H1 (cell line): ENCODE data around the gene UBAP2. TPM values are rescaled to one million over a fixed set of nuclear protein-coding genes. Genes with fewer than 3 reads are reported as not detected.

Experiments used
- CTCF ChIA-PET: fragments of 300-600 bp; sonication (Branson Sonifier 250); formaldehyde crosslinking; loops from one replicate; lab custom pipeline; 2021; ENCODE audit not compliant: partially characterized antibody; lab: Charles Lee
- POLR2A ChIA-PET: fragments of 300-600 bp; sonication (Branson Sonifier 250); formaldehyde crosslinking; loops from one replicate; lab custom pipeline; 2021; ENCODE audit warnings: inconsistent platforms; ENCODE audit not compliant: partially characterized antibody; lab: Charles Lee
- DNase-seq, 2 experiments: peaks; one replicate each; pipeline versions ENCODE4 v3.0.0 to v3.0.0-alpha.2; 2010 to 2022; ENCODE audit warnings: low spot score in 2 of 2, low read depth in 1 of 2, mixed read lengths in 1 of 2
- FAIRE-seq: peaks from 2 replicates; lab custom pipeline; 2011; peaks lifted over from hg19 to GRCh38; lab: Jason Lieb, UNC
- H2AFZ ChIP-seq: 2 replicates; pipeline ENCODE4 v1.8.1; 2012; ENCODE audit warnings: low read length, inconsistent platforms
- H2AK5ac ChIP-seq: 2 replicates; pipeline ENCODE4 v1.6.1; 2013; ENCODE audit warnings: low read depth, low read length
- H2BK120ac ChIP-seq: replicated peaks from 2 replicates; pipeline ENCODE3; 2013; ENCODE audit warnings: low read depth, low read length, inconsistent platforms
- H2BK12ac ChIP-seq: 2 replicates; pipeline ENCODE4 v1.6.1; 2013; ENCODE audit warnings: low read depth, low read length
- H2BK15ac ChIP-seq: 2 replicates; pipeline ENCODE4 v1.6.1; 2013; ENCODE audit warnings: low read length
- H2BK20ac ChIP-seq: 2 replicates; pipeline ENCODE4 v1.6.1; 2013; ENCODE audit warnings: low read length
- H2BK5ac ChIP-seq: 2 replicates; pipeline ENCODE4 v1.6.1; 2013; ENCODE audit warnings: low read depth, low read length
- H3K14ac ChIP-seq: 2 replicates; pipeline ENCODE4 v1.6.1; 2013; ENCODE audit warnings: inconsistent platforms; ENCODE audit not compliant: insufficient read length
- H3K18ac ChIP-seq: 2 replicates; pipeline ENCODE4 v1.6.1; 2013; ENCODE audit warnings: low read length; ENCODE audit errors: extremely low read depth
- H3K23ac ChIP-seq: 2 replicates; pipeline ENCODE4 v1.6.1; 2013; ENCODE audit warnings: inconsistent platforms; ENCODE audit not compliant: insufficient read length
- H3K23me2 ChIP-seq: 2 replicates; pipeline ENCODE4 v1.6.1; 2013; ENCODE audit warnings: low read depth, low read length
- H3K27ac ChIP-seq: 2 replicates; pipeline ENCODE4 v1.6.1; 2011; ENCODE audit warnings: low read depth, low read length, inconsistent platforms
- H3K27me3 ChIP-seq, 4 experiments: replicated peaks in 1 of 4; 1 replicate in 1 of 4; 2 replicates in 3 of 4; pipeline versions ENCODE4 v1.6.1 to v1.8.1; 2011 to 2013; ENCODE audit warnings: low read length in 3 of 4, mild to moderate bottlenecking in 3 of 4, inconsistent platforms in 2 of 4, mixed read lengths in 2 of 4, moderate library complexity in 1 of 4; ENCODE audit not compliant: control insufficient read depth in 3 of 4, insufficient read depth in 3 of 4; ENCODE audit errors: extremely low read depth in 1 of 4
- H3K36me3 ChIP-seq, 4 experiments: 2 replicates each; pipeline versions ENCODE4 v1.6.1 to v1.8.1; 2011 to 2013; ENCODE audit warnings: mild to moderate bottlenecking in 4 of 4, low read length in 3 of 4, moderate library complexity in 2 of 4, control low read depth in 1 of 4, inconsistent platforms in 1 of 4; ENCODE audit not compliant: insufficient read depth in 4 of 4, control insufficient read depth in 2 of 4
- H3K4ac ChIP-seq: replicated peaks from 2 replicates; pipeline ENCODE3; 2013; ENCODE audit warnings: low read length, low read depth, mixed read lengths, inconsistent platforms; ENCODE audit not compliant: insufficient read length
- H3K4me1 ChIP-seq, 4 experiments: replicated peaks in 1 of 4; 1 replicate in 1 of 4; 2 replicates in 3 of 4; pipeline versions ENCODE4 v1.6.1 to v1.8.1; 2011 to 2013; ENCODE audit warnings: low read length in 3 of 4, inconsistent platforms in 2 of 4, mixed read lengths in 1 of 4; ENCODE audit not compliant: insufficient read depth in 4 of 4, control insufficient read depth in 3 of 4
- H3K4me2 ChIP-seq, 2 experiments: 2 replicates each; pipeline versions ENCODE4 v1.6.1 to v1.8.1; 2011 to 2013; ENCODE audit warnings: low read depth in 2 of 2, low read length in 2 of 2, control low read depth in 1 of 2, inconsistent platforms in 1 of 2, mild to moderate bottlenecking in 1 of 2; ENCODE audit not compliant: insufficient read depth in 1 of 2
- H3K4me3 ChIP-seq, 4 experiments: fragments of 200-600, 300-600 bp in 1 of 4; sonication (generic), shearing (Covaris generic), sonication (Bioruptor Twin) in 1 of 4; 2 replicates each; pipeline versions ENCODE4 v1.5.1 to v1.8.1; 2011 to 2016; ENCODE audit warnings: low read length in 4 of 4, low read depth in 3 of 4, control low read depth in 2 of 4, inconsistent platforms in 2 of 4, mild to moderate bottlenecking in 2 of 4, mixed read lengths in 1 of 4, moderate library complexity in 1 of 4; ENCODE audit not compliant: insufficient read depth in 2 of 4; ENCODE audit errors: extremely low read depth in 1 of 4
- H3K56ac ChIP-seq: replicated peaks from 2 replicates; pipeline ENCODE3; 2013; ENCODE audit warnings: low read depth, mild to moderate bottlenecking, mixed read lengths, low read length, inconsistent platforms; ENCODE audit not compliant: insufficient read length
- H3K79me1 ChIP-seq: 2 replicates; pipeline ENCODE4 v1.6.1; 2013; ENCODE audit warnings: low read depth, low read length, control low read depth
- H3K79me2 ChIP-seq, 2 experiments: 2 replicates each; pipeline versions ENCODE4 v1.6.1 to v1.8.1; 2012 to 2013; ENCODE audit warnings: low read length in 2 of 2, mild to moderate bottlenecking in 2 of 2, inconsistent platforms in 1 of 2; ENCODE audit not compliant: insufficient read depth in 2 of 2, control insufficient read depth in 1 of 2
- H3K9ac ChIP-seq, 4 experiments: replicated peaks in 1 of 4; 1 replicate in 1 of 4; 2 replicates in 3 of 4; pipeline versions ENCODE4 v1.6.1 to v1.8.1; 2011 to 2013; ENCODE audit warnings: low read depth in 3 of 4, low read length in 3 of 4, control low read depth in 2 of 4, mild to moderate bottlenecking in 2 of 4, moderate library complexity in 2 of 4, inconsistent platforms in 1 of 4; ENCODE audit errors: extremely low read depth in 1 of 4
- H3K9me3 ChIP-seq, 2 experiments: 2 replicates each; pipeline versions ENCODE4 v1.6.1 to v1.8.1; 2012 to 2013; ENCODE audit warnings: mild to moderate bottlenecking in 2 of 2, moderate library complexity in 2 of 2, control low read depth in 1 of 2, inconsistent platforms in 1 of 2, low read depth in 1 of 2, low read length in 1 of 2, mixed read lengths in 1 of 2; ENCODE audit not compliant: insufficient read depth in 2 of 2
- H4K20me1 ChIP-seq, 2 experiments: replicated peaks in 1 of 2; 2 replicates each; pipeline versions ENCODE3 to v1.8.1; 2011 to 2013; ENCODE audit warnings: inconsistent platforms in 2 of 2, low read length in 2 of 2, mild to moderate bottlenecking in 1 of 2; ENCODE audit not compliant: insufficient read depth in 2 of 2, control insufficient read depth in 1 of 2
- H4K5ac ChIP-seq: 2 replicates; pipeline ENCODE4 v1.6.1; 2013; ENCODE audit warnings: low read length, low read depth, mixed read lengths, inconsistent platforms; ENCODE audit not compliant: insufficient read length
- H4K8ac ChIP-seq: 2 replicates; pipeline ENCODE4 v1.8.0; 2013; ENCODE audit warnings: mild to moderate bottlenecking, moderate library complexity, low read length, inconsistent platforms; ENCODE audit not compliant: insufficient read depth; ENCODE audit errors: extremely low read depth
- H4K91ac ChIP-seq: replicated peaks from 2 replicates; pipeline ENCODE3; 2013; ENCODE audit warnings: low read length, mixed read lengths, inconsistent platforms; ENCODE audit not compliant: insufficient read length
- CTBP2 ChIP-seq: IDR thresholded peaks from 2 replicates; pipeline ENCODE4 v1.7.0; 2011; ENCODE audit warnings: borderline replicate concordance, mild to moderate bottlenecking, moderate library complexity, mixed read lengths, low read length; ENCODE audit not compliant: insufficient read depth, insufficient read length
- RAD21 ChIP-seq, 2 experiments: IDR thresholded peaks in 1 of 2; conservative IDR thresholded peaks in 1 of 2; 2 replicates each; pipeline ENCODE4 v1.6.1; 2011; ENCODE audit warnings: low read depth in 2 of 2, low read length in 2 of 2, improper control_type of control experiment in 1 of 2, inconsistent platforms in 1 of 2, mild to moderate bottlenecking in 1 of 2, moderate library complexity in 1 of 2
- WGBS, 2 experiments: shearing (Covaris generic) in 1 of 2; methylation state at CpG; one replicate each; pipeline versions ENCODE4 v1.1.6 to v1.1.7; 2013 to 2015; ENCODE audit warnings: low lambda C conversion rate in 2 of 2, mixed read lengths in 2 of 2, inconsistent platforms in 1 of 2, low coverage in 1 of 2, missing lambda C conversion rate in 1 of 2; ENCODE audit not compliant: insufficient replicate concordance in 2 of 2, insufficient coverage in 1 of 2, insufficient read length in 1 of 2; ENCODE audit errors: extremely low coverage in 1 of 2, missing lambda C conversion rate in 1 of 2; 5-methylcytosine and 5-hydroxymethylcytosine counted together
- polyA plus RNA-seq, 7 experiments: library from polyadenylated mRNA; depleted of rRNA in 3 of 7; stranded (reverse) in 5 of 7; unstranded in 2 of 7; fragments of >200 nt in 5 of 7; fragments of 200-250 nt in 2 of 7; gene quantifications; 1 replicate in 5 of 7; 2 replicates in 1 of 7; 4 replicates in 1 of 7; pipeline versions ENCODE4 v1.2.1 to v1.2.3, GENCODE V29; 2011 to 2013; ENCODE audit warnings: missing spikeins in 2 of 7, mixed read lengths in 2 of 7
- total RNA-seq: library from RNA; stranded (reverse); fragmentation: NEBNext Ultra II Directional; extraction: Animal tissue kit (Norgen Biotek cat#: 25700); gene quantifications from 2 replicates; pipeline ENCODE4 v1.2.1, GENCODE V29; 2021

Gene UBAP2
- total and polyA plus RNA-seq, 2 of the 8 experiments (the other 6 are each of a cell fraction or from before 2014, with no cell fraction given), result 75.0 to 81.4 TPM

DNA sequence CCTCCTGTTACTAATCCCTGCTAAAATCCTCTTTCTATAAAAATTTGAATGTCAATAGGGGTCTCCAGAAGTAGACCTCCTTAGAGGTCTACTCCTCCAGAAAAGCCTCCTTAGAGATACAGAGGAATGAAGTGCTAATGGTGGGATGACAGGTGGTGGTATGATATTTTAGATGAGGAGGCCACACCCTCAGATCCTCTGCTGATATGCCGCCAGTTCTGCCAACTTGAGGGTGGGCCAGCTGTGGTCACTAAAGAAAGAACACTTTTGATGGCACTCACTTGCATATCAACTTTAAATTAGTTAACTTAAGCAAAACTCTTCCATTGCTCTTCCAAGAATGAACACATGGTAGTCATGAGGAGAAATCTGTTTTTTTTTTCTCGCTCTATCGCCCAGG is 16.9 kb upstream of the UBAP2 start:
- H3K23me2 ChIP-seq, result no peaks in the 10 kb centered on the region
- no peaks in the 10 kb centered on the region for H3K79me2 ChIP-seq
- H3K4me3 ChIP-seq, result no peak overlapping the region
- WGBS, 2 experiments, result 90% methylated on average over 3 of the region's 3 CpGs; no CpG with 5 or more reads in 1 of the 2 experiments
- H2BK5ac ChIP-seq, result no peak overlapping the region
- H2AK5ac ChIP-seq, result no peak overlapping the region
- no peak overlapping the region for H3K18ac ChIP-seq
- H3K27ac ChIP-seq, result no peak overlapping the region
- no peak overlapping the region for H3K9ac ChIP-seq
- H3K9me3 ChIP-seq, result no peaks in the 10 kb centered on the region
- no peak overlapping the region for H3K23ac ChIP-seq
- TF ChIP-seq RAD21 (IDR thresholded peaks at IDR 0.05 in 1 of 2, conservative IDR thresholded peaks at IDR 0.05 in 1 of 2; ENCODE audit: low read depth in 2 of 2, low read length in 2 of 2) (no peak), CTBP2 (no peak)
- no peak overlapping the region for H2BK120ac ChIP-seq
- no peak overlapping the region for H3K4ac ChIP-seq
- no peaks in the 10 kb centered on the region for H3K4me1 ChIP-seq
- no peak overlapping the region for H3K4me2 ChIP-seq
- no peak overlapping the region for H2AFZ ChIP-seq
- H3K27me3 ChIP-seq, result no peaks in the 10 kb centered on the region
- POLR2A ChIA-PET, result interaction anchor here (0.7 to 5.1 kb wide), 3 partner anchors 16 to 340 kb away, joined by 4 to 24 read pairs (median 7); partner anchors contain the start of gene UBAP2
- H3K14ac ChIP-seq, result no peak overlapping the region
- no peak overlapping the region for H4K5ac ChIP-seq
- DNase-seq (no peak), FAIRE-seq (no peak)
- H4K91ac ChIP-seq, result no peak overlapping the region
- H2BK12ac ChIP-seq, result no peak overlapping the region
- CTCF ChIA-PET, result interaction anchor here (0.6 to 0.9 kb wide), 3 partner anchors 29 to 139 kb away, joined by 3 to 4 read pairs (median 3); no protein-coding TSS in a partner anchor
- no peak overlapping the region for H2BK20ac ChIP-seq
- H2BK15ac ChIP-seq, result no peak overlapping the region
- no peaks in the 10 kb centered on the region for H4K20me1 ChIP-seq
- H4K8ac ChIP-seq, result no peak overlapping the region
- no peaks in the 10 kb centered on the region for H3K36me3 ChIP-seq
- H3K56ac ChIP-seq, result no peak overlapping the region
- no peaks in the 10 kb centered on the region for H3K79me1 ChIP-seq
